GM12891 (cell line): ENCODE results near the gene NOCT.
A peak's percentile ranks its signal among the peaks of the same experiment; 100 is the strongest.
"Not testable (repeated sequence)": the region's sequence is repeated elsewhere in the genome, so short reads cannot be mapped to it uniquely, and the experiment has no call there.

Source experiments
- DNase-seq: peaks from one replicate; pipeline ENCODE4 v3.0.0; 2011; ENCODE audit warnings: low spot score; ENCODE audit not compliant: insufficient read length
- FAIRE-seq: peaks from 2 replicates; lab custom pipeline; 2011; peaks lifted over from hg19 to GRCh38; lab: Jason Lieb, UNC
- PAX5 ChIP-seq: IDR thresholded peaks from 2 replicates; pipeline ENCODE4 v1.6.1; 2011; ENCODE audit warnings: low read length, moderate library complexity, mild to moderate bottlenecking; ENCODE audit not compliant: insufficient read depth, severe bottlenecking
- POLR2A ChIP-seq: IDR thresholded peaks from 2 replicates; pipeline ENCODE4 v1.6.1; 2011; ENCODE audit warnings: low read depth, low read length, control low read depth
- POLR2AphosphoS5 ChIP-seq: IDR thresholded peaks from 2 replicates; pipeline ENCODE4 v1.6.1; 2011; ENCODE audit warnings: low read depth, low read length, control low read depth
- POU2F2 ChIP-seq: IDR thresholded peaks from 2 replicates; pipeline ENCODE4 v1.6.1; 2011; ENCODE audit warnings: low read depth, mild to moderate bottlenecking, control low read depth, low read length, moderate library complexity
- SPI1 ChIP-seq: IDR thresholded peaks from 2 replicates; pipeline ENCODE4 v1.6.1; 2011; ENCODE audit warnings: low read depth, low read length, control low read depth
- TAF1 ChIP-seq: IDR thresholded peaks from 2 replicates; pipeline ENCODE4 v1.6.1; 2011; ENCODE audit warnings: low read depth, low read length, control low read depth

The NOCT gene

GRCh38 chr4:139044291-139044690 lies 28.7 kb downstream of the NOCT start:
- TF ChIP-seq POU2F2, result no peak
- TF ChIP-seq SPI1, result no peak
- no peak for TF ChIP-seq POLR2AphosphoS5
- no peak for TF ChIP-seq POLR2A
- TF ChIP-seq PAX5, result no peak
- TF ChIP-seq TAF1, result no peak
- DNase-seq (no peak), FAIRE-seq (no peak)

GRCh38 chr4:139048026-139048425 lies 32.4 kb downstream of the NOCT start:
- TF ChIP-seq POLR2A, result no peak
- TF ChIP-seq POU2F2, result no peak
- no peak for TF ChIP-seq PAX5
- peak; percentile 9; the same call in 1 of the 2 replicates for TF ChIP-seq POLR2AphosphoS5
- no peak for TF ChIP-seq TAF1
- TF ChIP-seq SPI1, result no peak
- FAIRE-seq, result no peak
- DNase-seq, result no peak

- DNase-seq (no peak), FAIRE-seq (no peak)
- no peak for TF ChIP-seq POLR2AphosphoS5
- TF ChIP-seq POU2F2, result no peak
- no peak for TF ChIP-seq PAX5
- TF ChIP-seq TAF1, result no peak
- TF ChIP-seq POLR2A, result no peak
- TF ChIP-seq SPI1, result no peak
These were observed 34.9 kb downstream of the NOCT start for GRCh38 chr4:139050446-139050845.

- TF ChIP-seq POLR2AphosphoS5 (no peak), SPI1 (no peak), POLR2A (no peak), PAX5 (no peak), POU2F2 (no peak), TAF1 (no peak)
- DNase-seq (no peak), FAIRE-seq (no peak)
These were observed 38.3 kb downstream of the NOCT start for GRCh38 chr4:139053909-139054308.

GRCh38 chr4:139054791-139055505 lies 39.4 kb downstream of the NOCT start:
- DNase-seq (no peak), FAIRE-seq (no peak)
- TF ChIP-seq POU2F2, result no peak
- TF ChIP-seq PAX5, result no peak
- TF ChIP-seq SPI1, result no peak
- TF ChIP-seq TAF1, result no peak
- TF ChIP-seq POLR2A, result no peak
- TF ChIP-seq POLR2AphosphoS5, result no peak

- FAIRE-seq, DNase-seq: not testable (repeated sequence)
These were observed 43.4 kb downstream of the NOCT start for GRCh38 chr4:139059026-139059425.

DNA sequence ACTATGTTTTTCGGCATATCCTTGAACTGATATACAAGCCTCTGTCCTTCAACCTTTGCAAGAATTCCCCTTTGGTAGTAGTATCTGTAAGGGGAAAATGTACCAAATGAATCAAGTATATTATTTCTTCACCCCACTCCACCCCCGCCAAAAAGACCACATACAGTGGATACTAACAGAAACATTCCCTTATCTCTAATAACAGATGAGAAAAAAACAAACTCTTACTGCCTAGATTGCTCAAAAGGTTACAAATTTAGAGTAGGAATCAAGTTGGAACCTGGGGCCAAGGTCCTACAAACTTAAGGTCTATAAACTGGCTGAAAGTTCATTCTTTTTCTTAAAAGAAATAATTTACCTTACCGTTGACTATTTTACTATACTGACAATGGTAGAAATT lies 45.0 kb downstream of the NOCT start:
- no peak for DNase-seq
- TF ChIP-seq SPI1, result no peak
- no peak for TF ChIP-seq POLR2A
- no peak for TF ChIP-seq TAF1
- no peak for TF ChIP-seq PAX5
- TF ChIP-seq POU2F2, result no peak
- no peak for TF ChIP-seq POLR2AphosphoS5
- no peak for FAIRE-seq

GRCh38 chr4:139076016-139076744 lies 60.6 kb downstream of the NOCT start:
- DNase-seq, result no peak
- no peak for FAIRE-seq
- no peak for TF ChIP-seq SPI1
- no peak for TF ChIP-seq POLR2A
- TF ChIP-seq PAX5, result no peak
- no peak for TF ChIP-seq POU2F2
- TF ChIP-seq TAF1, result no peak
- TF ChIP-seq POLR2AphosphoS5, result no peak

- TF ChIP-seq POLR2A, result no peak
- TF ChIP-seq TAF1, result no peak
- no peak for TF ChIP-seq PAX5
- TF ChIP-seq POU2F2, result no peak
- TF ChIP-seq POLR2AphosphoS5, result no peak
- no peak for TF ChIP-seq SPI1
- DNase-seq, result no peak
- FAIRE-seq, result no peak
These were observed 62.2 kb downstream of the NOCT start for GRCh38 chr4:139077567-139078355.
